Esophagus squamous epithelium (tissue), 5 donors: Measurements from ENCODE around the gene CHN2. TPM values are rescaled to one million over a fixed set of nuclear protein-coding genes. Genes with fewer than 3 reads are reported as not detected.

Experiments used
- DNase-seq: peaks from one replicate; lab custom pipeline; 2025; lab: John Stamatoyannopoulos, UW
- H3K27ac ChIP-seq, 4 donors: fragments of 200-600 bp; sonication (generic); one replicate each; pipeline ENCODE4 v1.5.1; 2016 to 2019; ENCODE audit warnings: mild to moderate bottlenecking in 1 of 4
- H3K27me3 ChIP-seq, 4 donors: fragments of 200-600 bp; sonication (generic); 1 replicate in 3 of 4; 2 replicates in 1 of 4; pipeline versions ENCODE4 v1.5.1 to v1.6.0; 2017 to 2021; ENCODE audit warnings: antibody characterized with exemption in 1 of 4
- H3K36me3 ChIP-seq, 3 donors: fragments of 200-600 bp; sonication (generic); one replicate each; pipeline ENCODE4 v1.5.1; 2016 to 2019
- H3K4me1 ChIP-seq, 3 donors: fragments of 200-600 bp; sonication (generic); one replicate each; pipeline ENCODE4 v1.5.1; 2017 to 2019
- H3K4me3 ChIP-seq, 4 donors: fragments of 200-600 bp; sonication (generic); 1 replicate in 3 of 4; 2 replicates in 1 of 4; pipeline ENCODE4 v1.5.1; 2016 to 2019; ENCODE audit warnings: mild to moderate bottlenecking in 2 of 4, moderate library complexity in 1 of 4
- H3K9me3 ChIP-seq, 3 donors: fragments of 200-600 bp; sonication (generic); one replicate each; pipeline ENCODE4 v1.5.1; 2016 to 2019
- CTCF ChIP-seq, 6 experiments: fragments of 450-650 bp in 4 of 6; fragments of 200-600 bp in 2 of 6; sonication (generic) in 2 of 6; IDR thresholded peaks; one replicate each; pipeline ENCODE4 v1.5.1; 2016 to 2019; ENCODE audit warnings: antibody characterized with exemption in 6 of 6, mild to moderate bottlenecking in 4 of 6, moderate library complexity in 4 of 6
- POLR2A ChIP-seq, 4 donors: fragments of 450-650 bp; IDR thresholded peaks; one replicate each; pipeline ENCODE4 v1.6.1; 2017; ENCODE audit warnings: antibody characterized with exemption in 4 of 4, mild to moderate bottlenecking in 4 of 4, moderate library complexity in 3 of 4
- WGBS, 2 donors: methylation state at CpG; one replicate each; pipeline ENCODE4 v1.1.5; 2018; 5-methylcytosine and 5-hydroxymethylcytosine counted together
- intact Hi-C: fragments of 100-400 bp; cut with DNase I; formaldehyde crosslinking; loops from one replicate; pipeline ENCODE4 v1.15.0; 2022
- total RNA-seq, 4 donors: library from RNA; depleted of rRNA; stranded (reverse); fragments of >200 nt; gene quantifications; one replicate each; pipeline ENCODE4 v1.1.0, GENCODE V29; 2016
- donor health status: DM: yes; HTN: yes; CAD: no.

CHN2 gene
- total RNA-seq, 4 donors from 2014 or later, result 0.08 to 8.6 (median 1.7) TPM

GRCh38 chr7:29196971-29197595 is 2.5 kb downstream of the CHN2 start:
- H3K4me1 ChIP-seq, result peaks cover 0 to 30% (median 10%) of the 10 kb centered on the region in 3 donors
- WGBS, 2 donors, result 77 to 91% methylated on average over 3 of the region's 3 CpGs
- intact Hi-C loops, result loop anchor here (10.0 kb wide), 1 partner anchor 218 kb away; no protein-coding TSS in a partner anchor

GRCh38 chr7:29197916-29198315 is 3.3 kb downstream of the CHN2 start:
- Histone ChIP-seq H3K9me3 (no peaks in the 10 kb centered on the region), H3K27me3 (peaks cover 0 to 45% (median 2%) of the 10 kb centered on the region in 4 donors), H3K4me3 (no peak overlapping the region), H3K4me1 (peaks cover 0 to 30% (median 10%) of the 10 kb centered on the region in 3 donors), H3K36me3 (no peaks in the 10 kb centered on the region), H3K27ac (no peak overlapping the region)
- intact Hi-C loops, result loop anchor here (10.0 kb wide), 1 partner anchor 217 kb away; no protein-coding TSS in a partner anchor
- no peak for TF ChIP-seq CTCF (IDR thresholded peaks at IDR 0.05)
- TF ChIP-seq POLR2A (IDR thresholded peaks at IDR 0.05), result no peak
- WGBS, 2 donors, result 89 to 96% methylated on average over 3 of the region's 3 CpGs
- no peak for DNase-seq

More at GRCh38 chr7:29196971-29197595, 2.5 kb downstream of the CHN2 start:
- no peak overlapping the region for H3K4me3 ChIP-seq
- H3K27ac ChIP-seq, result no peak overlapping the region
- H3K36me3 ChIP-seq, result no peaks in the 10 kb centered on the region
- no peaks in the 10 kb centered on the region for H3K9me3 ChIP-seq
- no peak for TF ChIP-seq CTCF (IDR thresholded peaks at IDR 0.05)
- TF ChIP-seq POLR2A (IDR thresholded peaks at IDR 0.05), result no peak
- H3K27me3 ChIP-seq, result peaks cover 0 to 48% (median 2%) of the 10 kb centered on the region in 4 donors
- no peak for DNase-seq

- no peak overlapping the region for H3K27ac ChIP-seq
- DNase-seq, result no peak
- TF ChIP-seq POLR2A (IDR thresholded peaks at IDR 0.05) (no peak), CTCF (IDR thresholded peaks at IDR 0.05) (no peak)
- no peak overlapping the region for H3K4me3 ChIP-seq
- H3K9me3 ChIP-seq, result no peaks in the 10 kb centered on the region
- 73 to 88% methylated on average over 3 of the region's 3 CpGs for WGBS, 2 donors
- peaks cover 0 to 26% (median 2%) of the 10 kb centered on the region in 4 donors for H3K27me3 ChIP-seq
- intact Hi-C loops, result loop anchor here (10.0 kb wide), 1 partner anchor 215 kb away; no protein-coding TSS in a partner anchor
- H3K36me3 ChIP-seq, result no peaks in the 10 kb centered on the region
- peaks cover 0 to 16% (median 0%) of the 10 kb centered on the region in 3 donors for H3K4me1 ChIP-seq
Observed at GRCh38 chr7:29199776-29200175, 5.2 kb downstream of the CHN2 start.

GRCh38 chr7:29202651-29203069 is 8.1 kb downstream of the CHN2 start:
- no peak for TF ChIP-seq POLR2A (IDR thresholded peaks at IDR 0.05)
- no peak for TF ChIP-seq CTCF (IDR thresholded peaks at IDR 0.05)
- H3K9me3 ChIP-seq, result no peaks in the 10 kb centered on the region
- WGBS, 2 donors, result 76 to 80% methylated on average over 5 of the region's 5 CpGs
- H3K4me1 ChIP-seq, result no peaks in the 10 kb centered on the region
- H3K36me3 ChIP-seq, result no peaks in the 10 kb centered on the region
- intact Hi-C loops, result no loop called here
- H3K4me3 ChIP-seq, result no peak overlapping the region
- no peak overlapping the region for H3K27ac ChIP-seq
- H3K27me3 ChIP-seq, result no peaks in the 10 kb centered on the region
- DNase-seq, result no peak

- Histone ChIP-seq H3K27ac (no peak overlapping the region), H3K9me3 (no peaks in the 10 kb centered on the region), H3K4me3 (no peak overlapping the region), H3K27me3 (no peaks in the 10 kb centered on the region), H3K36me3 (no peaks in the 10 kb centered on the region), H3K4me1 (no peaks in the 10 kb centered on the region)
- no peak for DNase-seq
- intact Hi-C loops, result no loop called here
- 81 to 89% methylated on average over 6 of the region's 6 CpGs for WGBS, 2 donors
- no peak for TF ChIP-seq CTCF (IDR thresholded peaks at IDR 0.05)
- no peak for TF ChIP-seq POLR2A (IDR thresholded peaks at IDR 0.05)
Observed at GRCh38 chr7:29204491-29205272, 10.1 kb downstream of the CHN2 start.
